Inflammatory macrophage treated with lipopolysaccharide for 4 hours (primary cell): Measurements from ENCODE around the gene RERE.

Experiments used
- DNase-seq: peaks from one replicate; pipeline ENCODE4 v3.0.0-alpha.2; 2020

RERE gene

GRCh38 chr1:8663090-8663802 lies 154.2 kb downstream of the RERE start:
- no peak for DNase-seq

DNA sequence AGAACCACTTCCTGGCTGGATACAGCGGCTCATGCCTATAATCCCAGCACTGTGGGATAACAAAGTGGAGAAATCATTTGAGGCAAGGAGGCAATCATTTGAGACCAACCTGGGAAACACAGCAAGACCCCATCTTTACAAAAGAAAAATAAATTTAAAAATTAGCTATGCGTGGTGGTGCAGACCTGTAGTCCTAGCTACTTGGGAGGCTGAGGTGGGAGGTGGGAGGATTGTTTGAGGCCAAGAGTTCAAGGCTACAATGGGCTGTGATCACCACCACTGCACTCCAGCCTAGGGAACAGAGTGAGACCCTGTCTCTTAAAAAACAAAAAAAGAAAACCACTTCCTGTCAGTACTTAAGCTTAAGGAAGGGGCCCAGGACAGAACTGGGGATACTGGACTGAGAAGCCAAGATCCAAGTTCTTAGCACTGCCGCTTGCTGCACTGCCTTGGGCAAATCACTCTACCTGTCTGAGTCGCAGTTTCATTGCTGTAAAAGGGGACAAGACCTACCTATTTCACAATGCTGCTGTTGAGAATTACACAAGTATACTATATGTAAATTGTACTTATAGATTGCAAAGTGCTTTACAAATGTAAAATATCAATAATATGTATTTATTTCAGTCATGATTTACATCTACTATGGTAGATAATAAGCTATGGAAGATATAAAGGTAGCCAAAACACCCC lies 154.9 kb downstream of the RERE start:
- no peak for DNase-seq

GRCh38 chr1:8661185-8662110 lies 156.0 kb downstream of the RERE start:
- peak; percentile 84 for DNase-seq

- peak; percentile 29 for DNase-seq
Observed at GRCh38 chr1:8660411-8660828, 157.0 kb downstream of the RERE start.

GRCh38 chr1:8659593-8659992 lies 157.8 kb downstream of the RERE start:
- DNase-seq: no peak

GRCh38 chr1:8653878-8654277 lies 163.6 kb downstream of the RERE start:
- DNase-seq: no peak

- no peak for DNase-seq
Observed at GRCh38 chr1:8652467-8653046, 164.9 kb downstream of the RERE start.

GRCh38 chr1:8651962-8652361 lies 165.5 kb downstream of the RERE start:
- no peak for DNase-seq

GRCh38 chr1:8651236-8651890 lies 166.1 kb downstream of the RERE start:
- DNase-seq: no peak

GRCh38 chr1:8649875-8650274 lies 167.6 kb downstream of the RERE start:
- DNase-seq: no peak

- peak; percentile 58 for DNase-seq
Observed at GRCh38 chr1:8649027-8649426, 168.4 kb downstream of the RERE start.

DNA sequence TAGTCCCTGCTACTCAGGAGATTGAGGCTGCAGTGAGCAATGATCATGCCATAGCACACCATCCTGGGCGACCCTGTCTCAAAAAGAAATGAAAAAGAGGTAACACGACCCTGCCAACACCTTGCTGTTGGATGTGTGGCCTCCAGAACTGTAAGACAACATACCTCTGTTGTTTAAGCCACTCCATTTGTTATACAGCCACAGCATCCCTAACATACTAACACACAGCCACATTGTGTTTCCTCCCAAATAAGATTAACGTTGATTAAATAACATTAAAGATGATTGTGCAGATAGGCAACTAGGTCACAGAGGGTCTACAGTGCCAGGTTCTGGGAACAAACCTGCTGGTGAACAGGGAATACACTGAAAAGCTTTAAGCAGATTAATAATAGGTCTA lies 170.4 kb downstream of the RERE start:
- no peak for DNase-seq

GRCh38 chr1:8646189-8646588 lies 171.3 kb downstream of the RERE start:
- no peak for DNase-seq

GRCh38 chr1:8643542-8644536 lies 173.6 kb downstream of the RERE start:
- no peak for DNase-seq

- no peak for DNase-seq
Observed at GRCh38 chr1:8642114-8642513, 175.3 kb downstream of the RERE start.

- DNase-seq: no peak
Observed at GRCh38 chr1:8641377-8641997, 176.0 kb downstream of the RERE start.

DNA sequence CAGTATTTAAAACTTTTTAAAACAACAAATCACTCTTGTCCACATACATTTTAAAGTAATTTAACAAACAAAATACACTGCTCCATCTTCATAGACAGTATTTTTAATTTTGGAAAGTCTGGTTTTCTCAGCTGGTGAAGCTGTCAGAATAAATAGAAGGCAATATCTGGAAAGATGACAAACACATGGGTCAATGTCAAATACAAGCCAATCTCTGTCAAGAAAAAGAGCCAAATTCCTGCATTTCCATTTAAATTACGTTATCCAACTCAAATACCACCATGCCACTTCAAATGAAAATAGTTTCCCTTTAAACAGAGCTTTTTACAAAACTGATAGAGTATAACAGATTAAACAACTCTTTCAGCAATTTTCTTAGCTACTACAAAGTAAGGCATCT lies 176.5 kb downstream of the RERE start:
- no peak for DNase-seq

DNA sequence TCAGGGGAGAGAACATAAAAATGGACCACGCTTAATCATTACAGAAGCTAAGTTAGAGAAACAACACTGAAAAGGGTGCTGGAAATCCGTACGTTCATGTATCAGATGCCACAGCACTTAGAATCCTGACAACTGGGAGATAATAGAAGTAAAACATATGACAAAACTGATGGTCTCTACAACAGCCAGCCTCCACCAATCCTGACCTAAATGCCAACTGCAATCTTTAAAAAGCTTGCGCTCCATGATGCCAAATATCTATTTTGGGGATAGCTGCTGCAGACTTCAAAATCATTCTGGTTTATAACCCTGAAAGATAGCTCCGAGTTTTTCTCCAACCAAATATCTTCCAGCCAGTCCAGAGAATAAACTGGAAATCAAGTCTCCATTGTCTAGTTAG lies 178.3 kb downstream of the RERE start:
- no peak for DNase-seq

DNA sequence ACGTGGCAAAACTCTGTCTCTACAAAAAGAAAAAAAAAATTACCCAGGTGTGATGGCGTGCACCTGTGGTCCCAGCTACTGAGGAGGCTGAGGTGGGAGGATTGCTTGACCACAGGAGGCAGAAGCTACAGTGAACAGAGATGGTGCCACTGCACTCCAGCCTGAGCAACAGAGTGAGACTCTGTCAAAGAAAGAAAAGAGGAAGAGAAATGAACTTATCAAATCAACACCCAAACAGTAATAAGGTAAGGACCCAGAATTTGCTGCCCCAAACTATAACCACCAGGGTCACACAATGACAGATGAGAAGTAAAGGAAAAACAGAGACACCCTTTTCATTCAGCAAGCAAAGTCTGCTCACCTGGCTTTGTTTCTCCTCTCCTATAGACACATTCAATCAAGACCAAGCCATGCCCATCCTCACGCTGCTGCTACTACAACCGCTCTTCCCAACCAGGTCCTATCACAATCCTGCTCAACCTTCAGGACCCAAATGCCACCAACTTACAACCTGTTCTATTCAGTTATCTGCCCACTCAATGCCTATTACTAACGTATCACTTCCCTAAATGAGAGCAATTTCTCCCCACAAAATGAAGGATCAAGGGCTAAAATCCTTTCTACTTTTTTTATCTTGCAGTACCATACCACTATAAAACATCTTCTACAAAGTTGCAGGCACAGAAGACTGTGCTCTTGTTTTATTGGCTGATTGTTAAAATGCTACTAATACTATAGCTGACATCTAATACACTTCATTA lies 183.5 kb downstream of the RERE start:
- DNase-seq: no peak

GRCh38 chr1:8632102-8632501 lies 185.3 kb downstream of the RERE start:
- DNase-seq: no peak
